Lower leg skin (tissue), 3 donors: ENCODE measurements around the gene ATP5ME.

Experiments used
- POLR2A ChIP-seq, 2 donors: fragments of 450-650 bp; IDR thresholded peaks; one replicate each; pipeline ENCODE4 v1.6.1; 2016 to 2017; ENCODE audit warnings: antibody characterized with exemption in 2 of 2, mild to moderate bottlenecking in 1 of 2, moderate library complexity in 1 of 2
- TF ChIP-seq, protein P1 (sequence below), 3 donors: fragments of 450-650 bp; IDR thresholded peaks; one replicate each; pipeline ENCODE4 v1.5.1; 2016; ENCODE audit warnings: antibody characterized with exemption in 3 of 3, mild to moderate bottlenecking in 3 of 3, moderate library complexity in 2 of 3

- TF ChIP-seq, protein P1, sequence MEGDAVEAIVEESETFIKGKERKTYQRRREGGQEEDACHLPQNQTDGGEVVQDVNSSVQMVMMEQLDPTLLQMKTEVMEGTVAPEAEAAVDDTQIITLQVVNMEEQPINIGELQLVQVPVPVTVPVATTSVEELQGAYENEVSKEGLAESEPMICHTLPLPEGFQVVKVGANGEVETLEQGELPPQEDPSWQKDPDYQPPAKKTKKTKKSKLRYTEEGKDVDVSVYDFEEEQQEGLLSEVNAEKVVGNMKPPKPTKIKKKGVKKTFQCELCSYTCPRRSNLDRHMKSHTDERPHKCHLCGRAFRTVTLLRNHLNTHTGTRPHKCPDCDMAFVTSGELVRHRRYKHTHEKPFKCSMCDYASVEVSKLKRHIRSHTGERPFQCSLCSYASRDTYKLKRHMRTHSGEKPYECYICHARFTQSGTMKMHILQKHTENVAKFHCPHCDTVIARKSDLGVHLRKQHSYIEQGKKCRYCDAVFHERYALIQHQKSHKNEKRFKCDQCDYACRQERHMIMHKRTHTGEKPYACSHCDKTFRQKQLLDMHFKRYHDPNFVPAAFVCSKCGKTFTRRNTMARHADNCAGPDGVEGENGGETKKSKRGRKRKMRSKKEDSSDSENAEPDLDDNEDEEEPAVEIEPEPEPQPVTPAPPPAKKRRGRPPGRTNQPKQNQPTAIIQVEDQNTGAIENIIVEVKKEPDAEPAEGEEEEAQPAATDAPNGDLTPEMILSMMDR (IDR thresholded peaks at IDR 0.05) = no peak
- TF ChIP-seq POLR2A (IDR thresholded peaks at IDR 0.05) = no peak
These were observed 19.1 kb downstream of the ATP5ME start for GRCh38 chr4:654871-655463.
